HEK293 (cell line): ENCODE measurements around the gene GALNT9.

Source experiments
- TCF7L2 ChIP-seq: IDR thresholded peaks from 2 replicates; pipeline ENCODE4 v1.6.1; 2011; ENCODE audit warnings: low read depth, mild to moderate bottlenecking, inconsistent platforms, low read length, moderate library complexity, borderline replicate concordance
- ZNF114 ChIP-seq: fragments of 450-650 bp; formaldehyde crosslinking; IDR thresholded peaks from 2 replicates; pipeline ENCODE4 v1.5.0; 2017; ENCODE audit warnings: missing biosample characterization, missing genetic modification characterization
- ZNF121 ChIP-seq: fragments of 450-650 bp; formaldehyde crosslinking; IDR thresholded peaks from 2 replicates; pipeline ENCODE4 v1.5.1; 2016; ENCODE audit warnings: missing biosample characterization, missing genetic modification characterization
- ZNF274 ChIP-seq, 2 experiments: fragments of 200-500 bp in 1 of 2; fragments of 450-650 bp in 1 of 2; sonication (Bioruptor generic) in 1 of 2; formaldehyde crosslinking in 1 of 2; IDR thresholded peaks; 2 replicates each; pipeline versions ENCODE4 v1.5.1 to v1.6.1; 2014 to 2016; ENCODE audit warnings: borderline replicate concordance in 1 of 2, inconsistent platforms in 1 of 2, low read length in 1 of 2, missing biosample characterization in 1 of 2, missing genetic modification characterization in 1 of 2
- ZNF341 ChIP-seq: fragments of 450-650 bp; formaldehyde crosslinking; IDR thresholded peaks from 2 replicates; pipeline ENCODE4; 2016; ENCODE audit warnings: low read depth, missing biosample characterization, missing genetic modification characterization
- ZNF768 ChIP-seq: fragments of 450-650 bp; formaldehyde crosslinking; IDR thresholded peaks from 2 replicates; pipeline ENCODE4 v1.5.1; 2018; ENCODE audit warnings: missing biosample characterization, mild to moderate bottlenecking, missing genetic modification characterization
- ZNF792 ChIP-seq: fragments of 450-650 bp; formaldehyde crosslinking; IDR thresholded peaks from 2 replicates; pipeline ENCODE4 v1.5.1; 2016; ENCODE audit warnings: missing biosample characterization, missing genetic modification characterization
- ZNF837 ChIP-seq: fragments of 450-650 bp; formaldehyde crosslinking; IDR thresholded peaks from 2 replicates; pipeline ENCODE4 v1.5.1; 2016; ENCODE audit warnings: missing biosample characterization, missing genetic modification characterization
- ZSCAN30 ChIP-seq: fragments of 450-650 bp; IDR thresholded peaks from 2 replicates; pipeline ENCODE4 v1.5.1; 2018; ENCODE audit warnings: missing biosample characterization, mild to moderate bottlenecking, missing genetic modification characterization, moderate library complexity
- TF ChIP-seq, protein P1 (sequence below): fragments of 450-650 bp; formaldehyde crosslinking; IDR thresholded peaks from 2 replicates; pipeline ENCODE4 v1.5.1; 2016; ENCODE audit warnings: missing biosample characterization, missing genetic modification characterization
- TF ChIP-seq, protein P2 (sequence below): fragments of 450-650 bp; formaldehyde crosslinking; IDR thresholded peaks from 2 replicates; pipeline ENCODE4 v1.5.1; 2016; ENCODE audit warnings: missing biosample characterization, missing genetic modification characterization
- TF ChIP-seq, protein P3 (sequence below): fragments of 450-650 bp; IDR thresholded peaks from 2 replicates; pipeline ENCODE4 v1.5.1; 2018; ENCODE audit warnings: missing biosample characterization, mild to moderate bottlenecking, missing genetic modification characterization
- TF ChIP-seq, protein P4 (sequence below): IDR thresholded peaks from 2 replicates; pipeline ENCODE4 v1.6.1; 2011; ENCODE audit warnings: mild to moderate bottlenecking, low read depth, low read length, borderline replicate concordance

DNA sequence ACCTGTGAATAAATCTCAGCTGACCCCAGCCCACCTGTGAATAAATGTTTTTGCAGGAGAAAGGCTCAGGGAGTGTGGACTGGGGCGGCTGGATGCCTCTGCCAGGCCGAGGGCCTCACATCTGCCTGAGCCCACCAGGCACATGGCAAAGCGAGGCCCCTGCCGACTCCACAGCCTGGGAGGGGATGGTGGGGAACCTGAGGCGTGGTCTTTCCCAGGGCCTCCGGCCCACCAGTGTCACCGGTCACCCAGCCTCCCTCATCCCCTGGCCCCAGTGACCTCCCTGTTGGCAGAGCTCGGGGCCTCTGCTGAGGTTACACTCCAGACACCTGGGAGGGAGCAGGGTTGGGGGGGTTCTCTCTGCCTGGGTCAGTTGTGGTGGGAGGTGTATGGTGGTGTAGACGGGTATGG lies 177.0 kb downstream of the GALNT9 start:
- no peak for TF ChIP-seq ZNF837 (tag by site-specific recombination)
- no peak for TF ChIP-seq ZNF341
- TF ChIP-seq, protein P1, sequence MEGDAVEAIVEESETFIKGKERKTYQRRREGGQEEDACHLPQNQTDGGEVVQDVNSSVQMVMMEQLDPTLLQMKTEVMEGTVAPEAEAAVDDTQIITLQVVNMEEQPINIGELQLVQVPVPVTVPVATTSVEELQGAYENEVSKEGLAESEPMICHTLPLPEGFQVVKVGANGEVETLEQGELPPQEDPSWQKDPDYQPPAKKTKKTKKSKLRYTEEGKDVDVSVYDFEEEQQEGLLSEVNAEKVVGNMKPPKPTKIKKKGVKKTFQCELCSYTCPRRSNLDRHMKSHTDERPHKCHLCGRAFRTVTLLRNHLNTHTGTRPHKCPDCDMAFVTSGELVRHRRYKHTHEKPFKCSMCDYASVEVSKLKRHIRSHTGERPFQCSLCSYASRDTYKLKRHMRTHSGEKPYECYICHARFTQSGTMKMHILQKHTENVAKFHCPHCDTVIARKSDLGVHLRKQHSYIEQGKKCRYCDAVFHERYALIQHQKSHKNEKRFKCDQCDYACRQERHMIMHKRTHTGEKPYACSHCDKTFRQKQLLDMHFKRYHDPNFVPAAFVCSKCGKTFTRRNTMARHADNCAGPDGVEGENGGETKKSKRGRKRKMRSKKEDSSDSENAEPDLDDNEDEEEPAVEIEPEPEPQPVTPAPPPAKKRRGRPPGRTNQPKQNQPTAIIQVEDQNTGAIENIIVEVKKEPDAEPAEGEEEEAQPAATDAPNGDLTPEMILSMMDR, result no peak
- TF ChIP-seq ZNF121 (tag by site-specific recombination), result no peak
- TF ChIP-seq, protein P2, sequence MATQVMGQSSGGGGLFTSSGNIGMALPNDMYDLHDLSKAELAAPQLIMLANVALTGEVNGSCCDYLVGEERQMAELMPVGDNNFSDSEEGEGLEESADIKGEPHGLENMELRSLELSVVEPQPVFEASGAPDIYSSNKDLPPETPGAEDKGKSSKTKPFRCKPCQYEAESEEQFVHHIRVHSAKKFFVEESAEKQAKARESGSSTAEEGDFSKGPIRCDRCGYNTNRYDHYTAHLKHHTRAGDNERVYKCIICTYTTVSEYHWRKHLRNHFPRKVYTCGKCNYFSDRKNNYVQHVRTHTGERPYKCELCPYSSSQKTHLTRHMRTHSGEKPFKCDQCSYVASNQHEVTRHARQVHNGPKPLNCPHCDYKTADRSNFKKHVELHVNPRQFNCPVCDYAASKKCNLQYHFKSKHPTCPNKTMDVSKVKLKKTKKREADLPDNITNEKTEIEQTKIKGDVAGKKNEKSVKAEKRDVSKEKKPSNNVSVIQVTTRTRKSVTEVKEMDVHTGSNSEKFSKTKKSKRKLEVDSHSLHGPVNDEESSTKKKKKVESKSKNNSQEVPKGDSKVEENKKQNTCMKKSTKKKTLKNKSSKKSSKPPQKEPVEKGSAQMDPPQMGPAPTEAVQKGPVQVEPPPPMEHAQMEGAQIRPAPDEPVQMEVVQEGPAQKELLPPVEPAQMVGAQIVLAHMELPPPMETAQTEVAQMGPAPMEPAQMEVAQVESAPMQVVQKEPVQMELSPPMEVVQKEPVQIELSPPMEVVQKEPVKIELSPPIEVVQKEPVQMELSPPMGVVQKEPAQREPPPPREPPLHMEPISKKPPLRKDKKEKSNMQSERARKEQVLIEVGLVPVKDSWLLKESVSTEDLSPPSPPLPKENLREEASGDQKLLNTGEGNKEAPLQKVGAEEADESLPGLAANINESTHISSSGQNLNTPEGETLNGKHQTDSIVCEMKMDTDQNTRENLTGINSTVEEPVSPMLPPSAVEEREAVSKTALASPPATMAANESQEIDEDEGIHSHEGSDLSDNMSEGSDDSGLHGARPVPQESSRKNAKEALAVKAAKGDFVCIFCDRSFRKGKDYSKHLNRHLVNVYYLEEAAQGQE, result no peak
- TF ChIP-seq ZNF274 (IDR thresholded peaks at IDR 0.05; ENCODE audit: low read length), result no peak
- no peak for TF ChIP-seq ZNF274 (tag by site-specific recombination; IDR thresholded peaks at IDR 0.05; ENCODE audit: borderline replicate concordance)
- TF ChIP-seq ZNF792, result no peak
- no peak for TF ChIP-seq TCF7L2
- no peak for TF ChIP-seq ZNF114 (tag by site-specific recombination)
- no peak for TF ChIP-seq ZSCAN30 (tag by site-specific recombination)
- no peak for TF ChIP-seq ZNF768 (tag by site-specific recombination)
- TF ChIP-seq, protein P3, sequence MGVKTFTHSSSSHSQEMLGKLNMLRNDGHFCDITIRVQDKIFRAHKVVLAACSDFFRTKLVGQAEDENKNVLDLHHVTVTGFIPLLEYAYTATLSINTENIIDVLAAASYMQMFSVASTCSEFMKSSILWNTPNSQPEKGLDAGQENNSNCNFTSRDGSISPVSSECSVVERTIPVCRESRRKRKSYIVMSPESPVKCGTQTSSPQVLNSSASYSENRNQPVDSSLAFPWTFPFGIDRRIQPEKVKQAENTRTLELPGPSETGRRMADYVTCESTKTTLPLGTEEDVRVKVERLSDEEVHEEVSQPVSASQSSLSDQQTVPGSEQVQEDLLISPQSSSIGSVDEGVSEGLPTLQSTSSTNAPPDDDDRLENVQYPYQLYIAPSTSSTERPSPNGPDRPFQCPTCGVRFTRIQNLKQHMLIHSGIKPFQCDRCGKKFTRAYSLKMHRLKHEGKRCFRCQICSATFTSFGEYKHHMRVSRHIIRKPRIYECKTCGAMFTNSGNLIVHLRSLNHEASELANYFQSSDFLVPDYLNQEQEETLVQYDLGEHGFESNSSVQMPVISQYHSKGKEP (tag by site-specific recombination), result no peak
- TF ChIP-seq, protein P4, sequence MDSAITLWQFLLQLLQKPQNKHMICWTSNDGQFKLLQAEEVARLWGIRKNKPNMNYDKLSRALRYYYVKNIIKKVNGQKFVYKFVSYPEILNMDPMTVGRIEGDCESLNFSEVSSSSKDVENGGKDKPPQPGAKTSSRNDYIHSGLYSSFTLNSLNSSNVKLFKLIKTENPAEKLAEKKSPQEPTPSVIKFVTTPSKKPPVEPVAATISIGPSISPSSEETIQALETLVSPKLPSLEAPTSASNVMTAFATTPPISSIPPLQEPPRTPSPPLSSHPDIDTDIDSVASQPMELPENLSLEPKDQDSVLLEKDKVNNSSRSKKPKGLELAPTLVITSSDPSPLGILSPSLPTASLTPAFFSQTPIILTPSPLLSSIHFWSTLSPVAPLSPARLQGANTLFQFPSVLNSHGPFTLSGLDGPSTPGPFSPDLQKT, result no peak
